ENCODE measurements around the gene RABGEF1. TPM values are rescaled to one million over a fixed set of nuclear protein-coding genes. Genes with fewer than 3 reads are reported as not detected.
"Not testable (repeated sequence)": the region's sequence is repeated elsewhere in the genome, so short reads cannot be mapped to it uniquely, and the experiment has no call there.

The RABGEF1 gene
- total RNA-seq, 5 donors from 2014 or later (not counting 1 experiment from before 2014, with no cell fraction given): 18.2 to 22.6 (median 20.9) TPM

GRCh38 chr7:66800591-66800990, 60.1 kb downstream of the RABGEF1 start:
- no peak overlapping the region for H3K4me3 Mint-ChIP-seq
- ChIA-PET CTCF (interaction anchor here (0.6 to 0.9 kb wide), 2 partner anchors 11 to 769 kb away, joined by 4 to 5 read pairs; no protein-coding TSS in a partner anchor), POLR2A (no interaction called here)
- H3K36me3 ChIP-seq (ENCODE audit: control insufficient read depth in 2 of 2, extremely low read depth in 1 of 2, insufficient read depth in 1 of 2, low read length in 1 of 2): peaks cover 15 to 77% of the 10 kb centered on the region in 2 donors
- H3K27me3 ChIP-seq (replicated peaks in 1 of 2; ENCODE audit: control insufficient read depth in 2 of 2, extremely low read depth in 1 of 2, insufficient read depth in 2 of 2, low read length in 1 of 2): no peaks in the 10 kb centered on the region
- no peaks in the 10 kb centered on the region for H3K9me3 ChIP-seq
- WGBS (ENCODE audit: insufficient coverage): 95% methylated on average over 5 of the region's 8 CpGs
- no peak overlapping the region for H3K4me3 ChIP-seq (ENCODE audit: control insufficient read depth in 1 of 2, extremely low read depth in 1 of 2, low read length in 1 of 2)
- H3K4me1 Mint-ChIP-seq: no peaks in the 10 kb centered on the region
- no peaks in the 10 kb centered on the region for H3K9me3 Mint-ChIP-seq
- H3K36me3 Mint-ChIP-seq: peaks cover 54% of the 10 kb centered on the region
- H3K27ac ChIP-seq (ENCODE audit: low read length): no peak overlapping the region
- no peaks in the 10 kb centered on the region for H3K27me3 Mint-ChIP-seq
- no peak overlapping the region for H3K27ac Mint-ChIP-seq
- ATAC-seq (replicated peaks in 1 of 4) (no peak), DNase-seq (no peak)
- no peaks in the 10 kb centered on the region for H3K4me1 ChIP-seq (ENCODE audit: control insufficient read depth in 1 of 2, extremely low read depth in 1 of 2, insufficient read depth in 2 of 2, low read length in 2 of 2)

GRCh38 chr7:66804001-66804400, 63.5 kb downstream of the RABGEF1 start:
- no peak overlapping the region for H3K27ac ChIP-seq (ENCODE audit: low read length)
- H3K4me3 ChIP-seq (ENCODE audit: control insufficient read depth in 1 of 2, extremely low read depth in 1 of 2, low read length in 1 of 2): no peak overlapping the region
- DNase-seq (no peak), ATAC-seq (replicated peaks in 1 of 4) (no peak)
- 80% methylated on average over 1 of the region's 4 CpGs for WGBS (ENCODE audit: insufficient coverage)
- H3K4me3 Mint-ChIP-seq: no peak overlapping the region
- no peaks in the 10 kb centered on the region for H3K27me3 Mint-ChIP-seq
- no peaks in the 10 kb centered on the region for H3K4me1 ChIP-seq (ENCODE audit: control insufficient read depth in 1 of 2, extremely low read depth in 1 of 2, insufficient read depth in 2 of 2, low read length in 2 of 2)
- no peaks in the 10 kb centered on the region for H3K4me1 Mint-ChIP-seq
- no peaks in the 10 kb centered on the region for H3K27me3 ChIP-seq (replicated peaks in 1 of 2; ENCODE audit: control insufficient read depth in 2 of 2, extremely low read depth in 1 of 2, insufficient read depth in 2 of 2, low read length in 1 of 2)
- no peaks in the 10 kb centered on the region for H3K9me3 Mint-ChIP-seq
- no peak overlapping the region for H3K27ac Mint-ChIP-seq
- peaks cover 58% of the 10 kb centered on the region for H3K36me3 Mint-ChIP-seq
- POLR2A ChIA-PET: no interaction called here
- H3K36me3 ChIP-seq (ENCODE audit: control insufficient read depth in 2 of 2, extremely low read depth in 1 of 2, insufficient read depth in 1 of 2, low read length in 1 of 2): peaks cover 19 to 73% of the 10 kb centered on the region in 2 donors
- H3K9me3 ChIP-seq: no peaks in the 10 kb centered on the region
- CTCF ChIA-PET: no interaction called here

- ATAC-seq (replicated peaks in 1 of 4): no peak
- no peaks in the 10 kb centered on the region for H3K9me3 Mint-ChIP-seq
- POLR2A ChIA-PET: no interaction called here
Measured at GRCh38 chr7:66807736-66808135, 67.2 kb downstream of the RABGEF1 start.

GRCh38 chr7:66810716-66811115, 70.2 kb downstream of the RABGEF1 start:
- no CpG with 5 or more reads among the region's 5 CpGs for WGBS (ENCODE audit: insufficient coverage)
- ATAC-seq (replicated peaks in 1 of 4): no peak
- Mint-ChIP-seq H3K9me3 (no peaks in the 10 kb centered on the region), H3K27me3 (no peaks in the 10 kb centered on the region), H3K4me1 (no peaks in the 10 kb centered on the region), H3K4me3 (no peak overlapping the region), H3K36me3 (peaks cover 38% of the 10 kb centered on the region), H3K27ac (no peak overlapping the region)
- no peaks in the 10 kb centered on the region for H3K27me3 ChIP-seq (replicated peaks in 1 of 2; ENCODE audit: control insufficient read depth in 2 of 2, extremely low read depth in 1 of 2, insufficient read depth in 2 of 2, low read length in 1 of 2)
- H3K36me3 ChIP-seq (ENCODE audit: control insufficient read depth in 2 of 2, extremely low read depth in 1 of 2, insufficient read depth in 1 of 2, low read length in 1 of 2): peaks cover 17 to 48% of the 10 kb centered on the region in 2 donors
- H3K4me3 ChIP-seq (ENCODE audit: control insufficient read depth in 1 of 2, extremely low read depth in 1 of 2, low read length in 1 of 2): no peak overlapping the region
- CTCF ChIA-PET: no interaction called here
- H3K9me3 ChIP-seq: no peaks in the 10 kb centered on the region
- no peaks in the 10 kb centered on the region for H3K4me1 ChIP-seq (ENCODE audit: control insufficient read depth in 1 of 2, extremely low read depth in 1 of 2, insufficient read depth in 2 of 2, low read length in 2 of 2)
- POLR2A ChIA-PET: interaction anchor here in 1 of 2 donors (0.6 kb wide), 1 partner anchor 1756 kb away, joined by 3 read pairs; no protein-coding TSS in a partner anchor
- no peak overlapping the region for H3K27ac ChIP-seq (ENCODE audit: low read length)
- no peak for DNase-seq

More at GRCh38 chr7:66807736-66808135, 67.2 kb downstream of the RABGEF1 start:
- CTCF ChIA-PET: no interaction called here
- H3K4me1 ChIP-seq (ENCODE audit: control insufficient read depth in 1 of 2, extremely low read depth in 1 of 2, insufficient read depth in 2 of 2, low read length in 2 of 2): no peaks in the 10 kb centered on the region
- 90% methylated on average over 3 of the region's 9 CpGs for WGBS (ENCODE audit: insufficient coverage)
- no peaks in the 10 kb centered on the region for H3K27me3 ChIP-seq (replicated peaks in 1 of 2; ENCODE audit: control insufficient read depth in 2 of 2, extremely low read depth in 1 of 2, insufficient read depth in 2 of 2, low read length in 1 of 2)
- H3K4me3 Mint-ChIP-seq: no peak overlapping the region
- H3K36me3 ChIP-seq (ENCODE audit: control insufficient read depth in 2 of 2, extremely low read depth in 1 of 2, insufficient read depth in 1 of 2, low read length in 1 of 2): peaks cover 20 to 62% of the 10 kb centered on the region in 2 donors
- DNase-seq: no peak
- H3K9me3 ChIP-seq: no peaks in the 10 kb centered on the region
- H3K27me3 Mint-ChIP-seq: no peaks in the 10 kb centered on the region
- peaks cover 53% of the 10 kb centered on the region for H3K36me3 Mint-ChIP-seq
- H3K27ac Mint-ChIP-seq: no peak overlapping the region
- no peaks in the 10 kb centered on the region for H3K4me1 Mint-ChIP-seq
- H3K27ac ChIP-seq (ENCODE audit: low read length): no peak overlapping the region
- H3K4me3 ChIP-seq (ENCODE audit: control insufficient read depth in 1 of 2, extremely low read depth in 1 of 2, low read length in 1 of 2): no peak overlapping the region

GRCh38 chr7:66815186-66815875, 74.8 kb downstream of the RABGEF1 start:
- not testable (repeated sequence) for H3K9me3 Mint-ChIP-seq

GRCh38 chr7:66815951-66816350, 75.4 kb downstream of the RABGEF1 start:
- no peak overlapping the region for H3K27ac ChIP-seq (ENCODE audit: low read length)
- no peaks in the 10 kb centered on the region for H3K9me3 ChIP-seq
- H3K36me3 ChIP-seq (ENCODE audit: control insufficient read depth in 2 of 2, extremely low read depth in 1 of 2, insufficient read depth in 1 of 2, low read length in 1 of 2): peaks cover 0 to 3% of the 10 kb centered on the region in 2 donors
- ATAC-seq (replicated peaks in 1 of 4) (no peak), DNase-seq (no peak)
- ChIA-PET POLR2A (no interaction called here), CTCF (no interaction called here)
- Mint-ChIP-seq H3K27me3 (no peaks in the 10 kb centered on the region), H3K36me3 (peaks cover 3% of the 10 kb centered on the region), H3K4me3 (no peak overlapping the region), H3K27ac (no peak overlapping the region), H3K9me3 (no peaks in the 10 kb centered on the region), H3K4me1 (peaks cover 0 to 2% (median 0%) of the 10 kb centered on the region in 3 donors)
- H3K27me3 ChIP-seq (replicated peaks in 1 of 2; ENCODE audit: control insufficient read depth in 2 of 2, extremely low read depth in 1 of 2, insufficient read depth in 2 of 2, low read length in 1 of 2): no peaks in the 10 kb centered on the region
- H3K4me1 ChIP-seq (ENCODE audit: control insufficient read depth in 1 of 2, extremely low read depth in 1 of 2, insufficient read depth in 2 of 2, low read length in 2 of 2): no peaks in the 10 kb centered on the region
- 89% methylated on average over 7 of the region's 7 CpGs for WGBS (ENCODE audit: insufficient coverage)
- H3K4me3 ChIP-seq (ENCODE audit: control insufficient read depth in 1 of 2, extremely low read depth in 1 of 2, low read length in 1 of 2): no peak overlapping the region

More at GRCh38 chr7:66815186-66815875, 74.8 kb downstream of the RABGEF1 start:
- H3K27me3 ChIP-seq (replicated peaks in 1 of 2; ENCODE audit: control insufficient read depth in 2 of 2, extremely low read depth in 1 of 2, insufficient read depth in 2 of 2, low read length in 1 of 2); CTCF ChIA-PET; ATAC-seq (replicated peaks in 1 of 4); H3K27me3 Mint-ChIP-seq; H3K27ac ChIP-seq (ENCODE audit: low read length); H3K4me3 Mint-ChIP-seq; H3K4me3 ChIP-seq (ENCODE audit: control insufficient read depth in 1 of 2, extremely low read depth in 1 of 2, low read length in 1 of 2); H3K4me1 Mint-ChIP-seq; H3K36me3 ChIP-seq (ENCODE audit: control insufficient read depth in 2 of 2, extremely low read depth in 1 of 2, insufficient read depth in 1 of 2, low read length in 1 of 2); H3K36me3 Mint-ChIP-seq; DNase-seq; H3K4me1 ChIP-seq (ENCODE audit: control insufficient read depth in 1 of 2, extremely low read depth in 1 of 2, insufficient read depth in 2 of 2, low read length in 2 of 2); H3K27ac Mint-ChIP-seq; H3K9me3 ChIP-seq; POLR2A ChIA-PET: not testable (repeated sequence)
- 100% methylated on average over 5 of the region's 15 CpGs for WGBS (ENCODE audit: insufficient coverage)

Data from T-cell (primary cell).